Activated naive CD4-positive, alpha-beta T cell treated with Interleukin-2 at 50 U/mL for 16 hours (primary cell): ENCODE measurements around the gene KDM2B.
A peak's percentile ranks its signal among the peaks of the same experiment; 100 is the strongest.

Experiments
- DNase-seq: peaks from one replicate; pipeline ENCODE4 v3.0.0-alpha.2; 2020

The KDM2B gene

DNA sequence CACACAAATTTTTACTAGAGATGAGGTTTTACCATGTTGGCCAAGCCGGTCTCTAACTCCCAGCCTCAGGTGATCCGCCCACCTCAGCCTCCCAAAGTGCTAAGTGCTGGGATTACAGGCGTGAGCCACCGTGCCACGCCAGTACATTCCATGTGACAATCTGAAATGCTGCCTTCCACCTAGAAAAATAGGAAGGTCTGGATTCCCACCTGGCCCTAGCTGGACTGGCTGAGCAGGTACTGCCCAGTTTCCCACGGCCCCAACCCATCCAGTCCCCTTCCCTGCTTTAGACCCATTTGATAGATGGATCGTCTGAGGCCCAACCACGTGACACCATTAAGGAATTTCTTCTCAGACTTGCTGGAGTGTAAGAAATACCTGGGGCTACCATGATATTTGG lies 55.4 kb downstream of the KDM2B start:
- no peak for DNase-seq

DNA sequence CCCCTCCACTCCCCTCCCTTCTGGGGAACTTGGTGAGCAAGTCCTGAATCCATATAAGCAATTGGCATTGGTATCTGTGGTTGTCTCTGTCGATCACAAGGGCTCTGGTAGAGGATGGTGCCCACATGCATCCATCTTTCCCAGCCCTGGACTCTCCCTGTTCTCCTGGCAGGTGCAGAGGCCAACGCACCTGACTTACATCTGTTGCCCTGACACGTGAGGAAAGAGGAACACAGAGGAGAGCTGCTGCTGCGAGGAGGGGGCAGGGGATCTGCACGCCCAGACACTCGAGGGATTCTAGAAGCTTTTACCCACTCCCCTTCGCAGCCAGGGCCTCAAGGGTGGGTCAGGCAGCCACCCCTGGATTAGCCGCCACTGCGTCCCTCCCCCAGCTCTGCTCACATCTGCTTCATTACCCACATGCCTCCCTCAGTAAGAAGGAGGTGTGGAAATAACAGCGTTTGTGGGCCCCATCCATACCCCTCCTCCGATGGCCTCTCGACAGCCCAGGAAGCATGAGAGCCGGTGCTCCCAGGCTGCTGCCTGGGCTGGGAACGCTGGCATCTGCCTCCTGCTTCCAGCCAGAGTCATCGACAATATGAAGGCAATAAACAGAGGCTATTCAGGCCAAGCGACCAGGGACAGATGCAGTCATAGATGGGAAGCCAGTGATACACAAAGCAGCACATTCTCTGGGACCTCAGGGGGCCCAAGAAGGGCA lies 56.5 kb downstream of the KDM2B start:
- DNase-seq: no peak

- DNase-seq: no peak
Observed at GRCh38 chr12:121523741-121524140, 57.1 kb downstream of the KDM2B start.

- DNase-seq: no peak
Observed at GRCh38 chr12:121522971-121523370, 57.9 kb downstream of the KDM2B start.

DNA sequence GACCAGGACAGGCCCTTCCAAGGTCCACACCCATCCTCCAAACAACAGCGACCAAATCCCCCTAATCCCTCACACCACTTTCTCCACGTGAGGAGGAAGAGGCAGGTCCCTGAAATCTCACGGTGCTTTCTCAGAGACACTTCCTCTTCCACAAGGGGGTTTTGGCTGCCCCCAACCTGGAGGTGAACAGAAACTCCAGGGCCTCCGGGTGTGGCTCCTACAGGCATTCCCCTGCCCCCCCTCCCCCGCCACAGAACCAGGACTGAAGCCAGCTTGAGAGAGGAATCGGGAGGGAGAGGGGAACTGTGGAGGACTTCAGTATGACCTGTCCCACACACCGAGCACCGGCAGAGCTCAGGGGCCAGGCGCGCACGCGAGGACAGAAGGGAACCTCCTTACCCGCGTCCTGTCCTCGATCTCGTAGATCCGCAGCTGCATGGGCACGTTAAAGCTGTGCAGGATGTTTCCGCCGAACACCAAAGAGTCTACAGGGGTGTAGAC lies 60.2 kb downstream of the KDM2B start:
- DNase-seq: no peak

GRCh38 chr12:121520119-121520518 lies 60.7 kb downstream of the KDM2B start:
- no peak for DNase-seq

DNA sequence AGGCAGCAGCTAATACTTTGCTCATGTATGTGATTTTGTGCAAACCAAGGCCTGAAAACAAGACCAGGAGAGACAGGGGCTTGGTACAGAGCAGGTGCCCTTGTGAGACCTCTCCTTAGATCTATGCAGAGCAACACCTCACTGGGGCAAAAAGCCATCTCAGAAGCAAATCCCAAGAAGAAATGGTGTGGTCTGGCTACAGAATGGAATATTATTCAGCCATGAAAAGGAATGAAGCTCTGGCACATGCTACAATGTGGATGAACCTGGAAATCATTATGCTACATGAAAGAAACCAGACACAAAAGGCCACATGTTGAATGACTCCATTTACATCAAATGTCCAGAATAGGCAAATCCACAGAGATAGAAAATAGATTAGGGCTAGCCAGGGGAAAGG lies 61.6 kb downstream of the KDM2B start:
- DNase-seq: no peak

GRCh38 chr12:121518656-121519055 lies 62.2 kb downstream of the KDM2B start:
- DNase-seq: no peak

GRCh38 chr12:121516437-121517011 lies 64.3 kb downstream of the KDM2B start:
- DNase-seq: no peak

DNA sequence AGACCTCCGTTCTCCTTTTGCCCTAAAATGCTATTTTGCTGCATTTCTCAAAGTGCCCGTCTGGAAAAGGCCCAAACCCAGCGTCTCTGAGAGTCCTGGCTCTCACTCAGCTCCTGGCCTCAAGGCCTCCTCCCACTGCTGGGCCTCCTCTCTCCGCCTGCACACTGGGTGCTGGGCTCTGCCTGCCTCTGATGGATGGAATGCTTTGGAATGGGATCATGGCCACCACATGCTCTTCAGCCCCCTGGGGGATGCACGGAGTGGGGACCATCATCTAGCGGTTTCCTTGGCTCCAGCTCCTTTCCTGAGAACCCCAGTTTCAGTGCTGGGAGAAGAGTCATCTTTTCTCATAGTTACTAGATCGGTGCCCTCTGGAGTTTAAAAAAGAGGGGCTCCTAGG lies 65.2 kb downstream of the KDM2B start:
- DNase-seq: no peak

DNA sequence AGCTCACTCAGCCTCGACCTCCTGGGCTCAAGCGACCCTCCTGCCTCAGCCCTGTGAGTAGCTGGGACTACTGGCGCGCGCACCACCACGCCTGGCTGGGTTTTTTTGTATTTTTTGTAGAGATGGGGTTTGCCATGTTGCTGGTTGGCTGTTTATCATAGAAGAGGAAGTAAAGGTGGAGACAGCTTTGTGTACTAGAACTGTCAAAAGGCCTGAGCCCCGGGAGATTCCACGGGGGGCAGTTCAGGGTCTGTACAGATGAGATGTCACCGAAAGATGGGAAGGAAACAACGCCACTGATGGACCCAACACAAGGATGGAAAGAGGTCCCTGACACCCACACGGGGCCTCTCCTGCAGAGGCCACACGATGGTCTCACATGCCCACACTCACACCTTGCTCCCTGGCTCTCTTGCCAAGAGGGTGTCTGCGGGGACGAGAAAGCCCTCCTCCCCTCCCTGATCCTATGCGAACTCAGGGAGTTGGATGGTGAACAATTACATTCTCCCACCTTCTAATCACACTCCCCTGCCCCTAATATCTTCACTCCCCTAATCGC lies 66.6 kb downstream of the KDM2B start:
- DNase-seq: no peak

DNA sequence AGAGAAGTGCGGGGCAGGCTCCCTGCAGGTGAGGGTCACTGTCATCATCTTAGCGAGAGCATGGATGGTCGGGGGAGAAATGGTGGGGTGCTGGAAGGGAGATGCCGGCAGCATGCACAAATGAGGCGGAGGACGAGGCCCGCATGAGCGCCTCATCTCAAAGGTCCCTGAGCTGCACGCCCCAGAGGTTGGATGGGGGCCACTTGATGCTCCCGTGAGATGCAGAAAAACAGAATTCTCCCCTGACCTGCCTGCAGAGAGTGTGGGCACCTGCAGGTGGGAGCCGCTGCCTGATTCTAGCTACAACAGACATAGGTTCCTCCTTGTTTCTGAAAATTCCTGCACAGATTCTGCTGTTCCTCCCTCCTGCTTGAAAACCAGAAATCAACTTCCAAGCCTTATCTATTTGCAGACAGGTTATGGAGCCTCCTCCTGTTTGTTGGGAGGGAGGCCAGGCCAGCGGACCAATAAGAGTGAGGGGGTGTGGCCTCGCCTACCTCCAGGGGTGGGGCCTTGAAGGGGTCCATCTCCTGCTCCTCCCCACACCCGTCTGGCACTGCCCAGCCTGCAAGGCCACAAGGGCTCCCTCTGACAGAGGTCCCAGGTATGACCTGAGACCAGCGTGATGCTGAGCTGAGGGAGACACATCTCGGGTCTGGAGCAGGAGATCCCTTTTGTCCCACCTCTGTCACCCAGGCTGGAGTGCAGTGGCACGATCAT lies 67.2 kb downstream of the KDM2B start:
- peak; percentile 18 for DNase-seq

DNA sequence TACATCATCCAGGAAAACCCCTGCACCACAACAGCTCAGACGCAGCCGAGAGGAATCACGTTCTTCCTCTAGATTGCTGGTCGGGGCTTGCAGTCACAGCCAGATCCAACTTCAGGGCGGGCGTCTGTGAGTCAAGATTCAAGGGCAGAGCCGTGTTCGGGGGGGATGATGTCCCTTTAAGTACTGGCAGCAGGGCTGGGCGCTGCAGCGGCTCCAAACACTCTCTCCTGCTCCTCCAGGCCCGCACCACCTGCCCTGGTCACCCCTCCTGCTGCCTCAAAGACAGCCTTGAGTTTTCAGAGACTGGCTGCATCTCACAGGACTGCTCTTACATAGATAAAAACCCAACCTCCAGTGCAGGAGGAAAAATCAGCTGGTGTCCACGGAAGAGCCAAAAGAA lies 68.3 kb downstream of the KDM2B start:
- no peak for DNase-seq

DNA sequence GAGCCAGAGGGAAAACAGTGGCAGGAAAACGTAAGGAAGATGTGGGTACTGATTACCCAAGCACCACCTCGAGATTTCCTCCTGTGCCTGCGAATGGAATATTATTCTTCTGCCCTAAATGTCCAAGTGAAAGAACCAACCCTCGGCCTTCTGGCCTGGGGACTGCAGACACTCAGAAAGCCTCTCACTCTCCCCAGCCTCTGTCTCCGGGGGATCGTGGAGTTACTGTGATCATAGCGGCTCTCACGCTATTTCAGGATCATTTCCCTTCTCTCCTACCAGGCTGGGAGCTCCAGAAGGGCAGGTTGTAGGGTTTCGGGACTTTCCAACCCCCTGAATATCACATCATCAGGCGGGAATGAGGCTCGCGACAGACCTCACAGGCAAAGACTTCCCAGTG lies 68.9 kb downstream of the KDM2B start:
- no peak for DNase-seq

- no peak for DNase-seq
Observed at GRCh38 chr12:121509339-121509738, 71.5 kb downstream of the KDM2B start.

DNA sequence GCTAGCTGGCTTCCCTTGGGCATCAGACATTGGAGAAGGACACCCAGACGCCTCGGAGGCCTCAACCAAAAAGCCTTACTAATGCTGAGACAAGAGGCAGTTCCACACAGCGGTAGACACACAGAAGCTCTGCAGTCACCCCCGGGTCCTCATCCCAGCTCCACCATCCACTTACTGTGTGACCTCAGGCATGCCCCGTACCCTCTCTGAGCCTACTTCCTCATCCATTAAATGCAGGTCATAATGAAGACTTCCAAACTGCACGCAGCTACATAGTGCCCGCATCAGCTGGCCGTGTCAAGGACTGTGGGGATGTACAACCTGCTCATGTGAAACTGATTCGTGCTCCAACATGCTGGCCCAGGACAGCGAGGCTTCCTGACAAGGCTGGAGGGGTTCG lies 72.3 kb downstream of the KDM2B start:
- DNase-seq: no peak

GRCh38 chr12:121507984-121508383 lies 72.8 kb downstream of the KDM2B start:
- DNase-seq: no peak

DNA sequence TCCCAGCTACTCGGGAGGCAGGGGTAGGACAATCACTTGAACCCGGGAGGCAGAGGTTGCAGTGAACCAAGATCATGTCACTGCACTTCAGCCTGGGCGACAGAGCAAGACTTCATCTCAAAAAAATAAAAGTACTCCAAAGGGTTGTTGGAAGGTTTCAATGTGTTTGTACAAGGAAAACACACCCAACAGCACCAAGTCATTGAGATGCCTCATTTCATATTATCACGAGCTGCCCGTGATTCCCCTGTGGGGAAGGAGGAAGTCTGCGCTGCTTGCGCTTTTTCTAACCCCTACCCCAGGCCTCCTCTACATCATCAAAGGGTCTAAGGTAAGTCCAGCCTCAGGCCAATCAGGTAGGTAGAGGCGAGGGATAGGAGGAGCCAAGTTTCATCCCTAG lies 73.6 kb downstream of the KDM2B start:
- no peak for DNase-seq

DNA sequence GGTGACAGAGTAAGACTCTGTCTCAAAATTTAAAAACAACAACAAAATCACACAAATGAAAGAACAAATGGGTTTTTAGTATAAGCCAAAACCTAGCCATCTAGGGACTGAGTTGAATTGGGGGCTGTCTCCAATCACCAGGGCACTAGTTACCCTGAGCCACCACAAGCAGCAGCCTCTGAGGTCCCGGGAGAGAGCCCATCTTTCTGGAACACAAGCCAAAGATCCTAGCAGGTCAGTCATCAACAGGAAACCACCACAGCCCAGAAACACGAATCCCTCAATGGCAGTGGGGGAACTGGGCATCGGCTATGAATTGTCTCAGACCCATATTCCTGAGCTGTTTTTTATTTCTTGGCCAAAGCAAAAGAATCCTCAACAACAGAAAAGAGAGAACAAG lies 75.3 kb downstream of the KDM2B start:
- DNase-seq: no peak

DNA sequence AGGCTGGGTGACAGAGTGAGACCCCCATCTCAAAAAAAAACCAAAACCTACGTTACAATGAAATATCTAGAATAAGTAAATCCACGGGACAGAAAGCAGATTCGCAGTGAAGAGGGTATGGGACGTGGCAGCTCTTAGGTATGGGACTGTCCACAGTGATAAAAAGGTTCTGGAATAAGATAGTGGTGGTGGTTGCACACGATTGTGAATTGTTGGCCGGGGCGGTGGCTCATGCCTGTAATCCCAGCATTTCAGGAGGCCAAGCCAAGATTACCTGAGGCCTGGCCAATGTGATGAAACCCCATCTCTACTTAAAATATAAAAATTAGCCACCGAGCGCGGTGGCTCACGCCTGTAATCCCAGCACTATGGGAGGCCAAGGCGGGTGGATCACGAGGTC lies 76.3 kb downstream of the KDM2B start:
- no peak for DNase-seq

DNA sequence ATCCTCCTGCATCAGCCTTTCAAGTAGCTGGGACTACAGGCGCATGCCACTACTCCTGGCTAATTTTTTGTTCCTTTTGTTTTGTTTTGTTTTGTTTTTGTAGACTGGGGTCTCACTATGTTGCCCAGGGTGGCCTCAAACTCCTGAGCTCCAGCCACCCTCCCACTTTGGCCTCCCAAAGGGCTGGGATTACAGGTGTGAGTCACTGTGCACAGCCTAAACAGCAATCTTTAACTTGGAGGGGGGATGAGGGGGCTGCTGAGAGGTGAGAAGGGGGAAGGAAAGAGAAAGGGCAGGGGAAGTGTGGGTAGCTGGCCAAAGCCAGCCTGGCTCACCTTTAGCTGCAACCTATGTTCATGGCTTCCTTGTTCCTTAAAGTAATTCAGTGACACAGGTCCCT lies 77.4 kb downstream of the KDM2B start:
- DNase-seq: no peak

DNA sequence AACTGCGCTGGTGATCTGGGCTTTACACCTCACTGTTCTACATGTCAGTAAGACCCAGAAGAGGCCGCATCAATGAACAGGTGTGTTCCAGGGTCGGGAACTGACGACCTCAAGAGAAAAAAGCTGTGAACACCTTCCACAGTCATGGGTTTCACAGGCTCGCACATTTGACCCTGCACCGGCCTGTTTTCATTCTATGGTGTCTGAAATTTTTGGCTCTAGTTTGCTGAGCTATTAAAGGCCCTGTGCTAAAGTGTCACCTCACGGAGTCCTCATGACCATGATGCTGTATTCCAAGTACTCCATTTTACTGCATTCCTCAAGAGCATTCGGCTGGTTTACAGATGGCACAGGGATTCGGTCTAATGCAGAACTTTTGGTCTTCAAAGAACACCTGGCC lies 78.9 kb downstream of the KDM2B start:
- DNase-seq: no peak

DNA sequence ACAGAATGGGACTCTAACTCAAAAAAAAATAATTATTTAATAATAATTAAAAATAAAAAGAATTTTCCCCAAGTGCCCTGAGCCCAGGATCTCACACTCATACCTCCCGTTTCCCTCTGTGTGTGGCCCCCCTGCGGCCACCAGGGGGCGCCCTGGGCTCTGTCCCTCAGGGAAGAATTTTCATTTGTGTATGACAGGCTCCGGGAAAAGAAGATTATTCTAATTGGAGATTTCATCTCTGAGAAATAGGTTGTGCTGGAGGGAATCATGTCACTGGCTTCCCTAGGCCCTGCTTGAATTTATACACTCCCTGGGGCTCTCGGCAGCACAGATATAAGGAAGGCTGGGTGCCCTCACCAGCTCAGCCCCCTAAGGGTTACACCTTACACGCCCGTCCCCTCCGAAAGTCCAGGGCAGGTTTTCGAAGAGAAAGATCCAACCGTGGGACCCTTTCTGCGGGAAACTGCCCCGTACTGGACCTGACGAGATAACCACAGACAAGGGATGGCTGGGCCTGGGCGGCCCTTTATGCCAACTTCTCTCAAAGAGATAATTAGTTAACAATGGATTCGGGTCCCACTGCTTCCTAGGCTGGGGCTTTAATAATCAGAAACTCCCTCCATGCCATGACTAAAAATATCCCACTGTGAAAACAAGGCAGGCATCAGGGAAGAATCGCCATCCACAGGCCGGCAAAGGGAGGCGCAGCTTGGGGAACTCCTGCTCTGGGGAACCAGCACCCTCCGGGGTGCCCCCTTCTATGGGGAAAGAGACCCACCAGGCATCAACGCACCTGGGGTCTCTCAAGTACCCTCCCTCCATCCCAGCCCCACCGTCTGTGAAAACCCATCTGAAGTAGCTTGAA lies 80.7 kb downstream of the KDM2B start:
- peak; percentile 74 for DNase-seq
